ENCODE results near the gene ATXN1. TPM values are rescaled to one million over a fixed set of nuclear protein-coding genes. Genes with fewer than 3 reads are reported as not detected.

Gene ATXN1
- total and polyA plus RNA-seq, 2 donors from 2014 or later, result 4.2 to 58.2 TPM

GRCh38 chr6:16665182-16665581 lies 96.1 kb downstream of the ATXN1 start:
- H3K36me3 ChIP-seq (ENCODE audit: control insufficient read depth in 2 of 3, insufficient read depth in 3 of 3, low read length in 3 of 3), result peaks cover 0 to 4% (median 0%) of the 10 kb centered on the region in 3 donors
- H3K4me3 ChIP-seq (ENCODE audit: low read length in 3 of 3), result no peak overlapping the region
- DNase-seq, result no peak
- H3K4me1 ChIP-seq (ENCODE audit: control insufficient read depth in 2 of 3, insufficient read depth in 2 of 3, low read depth in 1 of 3, low read length in 3 of 3), result peaks cover 0 to 7% (median 4%) of the 10 kb centered on the region in 3 donors
- TF ChIP-seq, protein P1, sequence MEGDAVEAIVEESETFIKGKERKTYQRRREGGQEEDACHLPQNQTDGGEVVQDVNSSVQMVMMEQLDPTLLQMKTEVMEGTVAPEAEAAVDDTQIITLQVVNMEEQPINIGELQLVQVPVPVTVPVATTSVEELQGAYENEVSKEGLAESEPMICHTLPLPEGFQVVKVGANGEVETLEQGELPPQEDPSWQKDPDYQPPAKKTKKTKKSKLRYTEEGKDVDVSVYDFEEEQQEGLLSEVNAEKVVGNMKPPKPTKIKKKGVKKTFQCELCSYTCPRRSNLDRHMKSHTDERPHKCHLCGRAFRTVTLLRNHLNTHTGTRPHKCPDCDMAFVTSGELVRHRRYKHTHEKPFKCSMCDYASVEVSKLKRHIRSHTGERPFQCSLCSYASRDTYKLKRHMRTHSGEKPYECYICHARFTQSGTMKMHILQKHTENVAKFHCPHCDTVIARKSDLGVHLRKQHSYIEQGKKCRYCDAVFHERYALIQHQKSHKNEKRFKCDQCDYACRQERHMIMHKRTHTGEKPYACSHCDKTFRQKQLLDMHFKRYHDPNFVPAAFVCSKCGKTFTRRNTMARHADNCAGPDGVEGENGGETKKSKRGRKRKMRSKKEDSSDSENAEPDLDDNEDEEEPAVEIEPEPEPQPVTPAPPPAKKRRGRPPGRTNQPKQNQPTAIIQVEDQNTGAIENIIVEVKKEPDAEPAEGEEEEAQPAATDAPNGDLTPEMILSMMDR (IDR thresholded peaks at IDR 0.05; ENCODE audit: borderline replicate concordance, extremely low read depth, insufficient read depth), result no peak
- no peak for FAIRE-seq
- H3K9ac ChIP-seq (ENCODE audit: low read length in 3 of 3), result no peak overlapping the region
- H3K27me3 ChIP-seq (ENCODE audit: control insufficient read depth, insufficient read depth, low read length), result no peaks in the 10 kb centered on the region
- no peak overlapping the region for H3K27ac ChIP-seq (ENCODE audit: low read depth in 2 of 2, low read length in 2 of 2)
- intact Hi-C loops (cut with DNase I), result no loop called here
- peaks cover 0 to 6% (median 0%) of the 10 kb centered on the region in 3 donors for H3K9me3 ChIP-seq (ENCODE audit: control insufficient read depth in 2 of 3, insufficient read depth in 1 of 3, low read length in 3 of 3)

GRCh38 chr6:16663901-16664300 lies 97.4 kb downstream of the ATXN1 start:
- Histone ChIP-seq H3K27me3 (ENCODE audit: control insufficient read depth, insufficient read depth, low read length) (no peaks in the 10 kb centered on the region), H3K4me1 (ENCODE audit: control insufficient read depth in 2 of 3, insufficient read depth in 2 of 3, low read depth in 1 of 3, low read length in 3 of 3) (peaks cover 0 to 7% (median 2%) of the 10 kb centered on the region in 3 donors), H3K36me3 (ENCODE audit: control insufficient read depth in 2 of 3, insufficient read depth in 3 of 3, low read length in 3 of 3) (peaks cover 0 to 4% (median 0%) of the 10 kb centered on the region in 3 donors), H3K9me3 (ENCODE audit: control insufficient read depth in 2 of 3, insufficient read depth in 1 of 3, low read length in 3 of 3) (peaks cover 0 to 6% (median 0%) of the 10 kb centered on the region in 3 donors), H3K4me3 (ENCODE audit: low read length in 3 of 3) (no peak overlapping the region), H3K27ac (ENCODE audit: low read depth in 2 of 2, low read length in 2 of 2) (no peak overlapping the region), H3K9ac (ENCODE audit: low read length in 3 of 3) (no peak overlapping the region)
- FAIRE-seq (no peak), DNase-seq (no peak)
- intact Hi-C loops (cut with DNase I), result no loop called here
- TF ChIP-seq, protein P1 (IDR thresholded peaks at IDR 0.05; ENCODE audit: borderline replicate concordance, extremely low read depth, insufficient read depth), result no peak

DNA sequence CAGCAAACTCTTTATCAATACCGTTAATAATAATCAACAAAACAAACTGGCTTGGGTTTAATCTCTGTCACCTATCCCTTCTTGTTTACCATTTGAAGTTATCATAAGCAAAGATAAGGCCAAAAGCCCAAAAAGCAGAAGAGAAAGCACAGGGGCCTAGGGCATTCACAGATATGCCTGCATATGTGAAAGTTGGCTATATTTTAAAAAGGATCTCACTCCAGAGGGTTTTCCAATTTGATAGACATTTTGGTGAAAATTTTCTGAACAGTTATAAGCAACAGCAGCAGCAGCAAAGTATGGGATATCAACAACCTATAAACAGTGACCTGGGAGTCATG lies 101.1 kb downstream of the ATXN1 start:
- peaks cover 0 to 4% (median 2%) of the 10 kb centered on the region in 3 donors for H3K36me3 ChIP-seq (ENCODE audit: control insufficient read depth in 2 of 3, insufficient read depth in 3 of 3, low read length in 3 of 3)
- no peak for FAIRE-seq
- H3K27me3 ChIP-seq (ENCODE audit: control insufficient read depth, insufficient read depth, low read length), result no peaks in the 10 kb centered on the region
- no peak overlapping the region for H3K27ac ChIP-seq (ENCODE audit: low read depth in 2 of 2, low read length in 2 of 2)
- H3K9ac ChIP-seq (ENCODE audit: low read length in 3 of 3), result no peak overlapping the region
- H3K4me1 ChIP-seq (ENCODE audit: control insufficient read depth in 2 of 3, insufficient read depth in 2 of 3, low read depth in 1 of 3, low read length in 3 of 3), result peaks cover 0 to 7% (median 2%) of the 10 kb centered on the region in 3 donors
- intact Hi-C loops (cut with DNase I), result no loop called here
- TF ChIP-seq, protein P1 (IDR thresholded peaks at IDR 0.05; ENCODE audit: borderline replicate concordance, extremely low read depth, insufficient read depth), result no peak
- peaks cover 0 to 6% (median 0%) of the 10 kb centered on the region in 3 donors for H3K9me3 ChIP-seq (ENCODE audit: control insufficient read depth in 2 of 3, insufficient read depth in 1 of 3, low read length in 3 of 3)
- no peak for DNase-seq
- no peak overlapping the region for H3K4me3 ChIP-seq (ENCODE audit: low read length in 3 of 3)
